Stimulated activated CD8-positive, alpha-beta memory T cell treated with anti-CD3 and anti-CD28 coated beads, Interleukin-4, amount 100 ng/mL, for 48 hours (primary cell): ENCODE measurements around the gene STK24.

ENCODE experiments used
- DNase-seq: peaks from one replicate; pipeline ENCODE4 v3.0.0-alpha.2; 2020

STK24 gene

GRCh38 chr13:98549728-98550317 lies 27.1 kb downstream of the STK24 start:
- no peak for DNase-seq

- DNase-seq: no peak
Measured at GRCh38 chr13:98549006-98549727, 27.7 kb downstream of the STK24 start.

- no peak for DNase-seq
Measured at GRCh38 chr13:98548230-98548629, 28.7 kb downstream of the STK24 start.

GRCh38 chr13:98547455-98547854 lies 29.5 kb downstream of the STK24 start:
- DNase-seq: no peak

GRCh38 chr13:98546402-98546801 lies 30.5 kb downstream of the STK24 start:
- no peak for DNase-seq

DNA sequence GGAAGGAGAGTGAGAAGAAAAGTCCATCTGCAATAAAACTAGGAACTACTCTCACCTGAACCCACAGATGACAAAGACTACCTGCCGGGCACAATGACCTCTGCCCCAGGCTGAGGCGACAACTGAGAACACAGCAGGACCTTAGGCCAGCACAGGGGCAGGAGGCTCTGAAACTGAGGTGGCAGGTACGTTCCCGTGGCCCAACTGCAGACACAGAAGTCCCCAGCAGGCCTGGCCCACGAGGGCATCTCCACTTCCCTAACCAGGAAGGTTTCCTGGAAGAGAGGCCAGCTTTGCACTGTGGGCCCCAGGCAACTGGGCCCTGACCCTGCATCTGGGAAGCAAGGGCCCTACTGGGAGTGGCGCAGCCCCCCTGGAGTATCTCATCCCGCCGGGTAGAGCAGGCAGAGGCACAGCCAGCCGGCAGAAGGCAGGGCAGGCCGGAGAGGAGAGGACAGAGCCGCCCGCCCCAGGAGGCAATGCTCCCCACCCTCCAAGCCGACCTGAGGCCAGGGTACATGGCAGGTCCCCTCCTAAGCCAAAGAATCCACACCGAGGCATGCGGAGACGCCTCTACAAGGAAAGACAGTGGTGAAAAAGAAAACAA lies 32.7 kb downstream of the STK24 start:
- no peak for DNase-seq

- no peak for DNase-seq
Measured at GRCh38 chr13:98543378-98544103, 33.4 kb downstream of the STK24 start.

DNA sequence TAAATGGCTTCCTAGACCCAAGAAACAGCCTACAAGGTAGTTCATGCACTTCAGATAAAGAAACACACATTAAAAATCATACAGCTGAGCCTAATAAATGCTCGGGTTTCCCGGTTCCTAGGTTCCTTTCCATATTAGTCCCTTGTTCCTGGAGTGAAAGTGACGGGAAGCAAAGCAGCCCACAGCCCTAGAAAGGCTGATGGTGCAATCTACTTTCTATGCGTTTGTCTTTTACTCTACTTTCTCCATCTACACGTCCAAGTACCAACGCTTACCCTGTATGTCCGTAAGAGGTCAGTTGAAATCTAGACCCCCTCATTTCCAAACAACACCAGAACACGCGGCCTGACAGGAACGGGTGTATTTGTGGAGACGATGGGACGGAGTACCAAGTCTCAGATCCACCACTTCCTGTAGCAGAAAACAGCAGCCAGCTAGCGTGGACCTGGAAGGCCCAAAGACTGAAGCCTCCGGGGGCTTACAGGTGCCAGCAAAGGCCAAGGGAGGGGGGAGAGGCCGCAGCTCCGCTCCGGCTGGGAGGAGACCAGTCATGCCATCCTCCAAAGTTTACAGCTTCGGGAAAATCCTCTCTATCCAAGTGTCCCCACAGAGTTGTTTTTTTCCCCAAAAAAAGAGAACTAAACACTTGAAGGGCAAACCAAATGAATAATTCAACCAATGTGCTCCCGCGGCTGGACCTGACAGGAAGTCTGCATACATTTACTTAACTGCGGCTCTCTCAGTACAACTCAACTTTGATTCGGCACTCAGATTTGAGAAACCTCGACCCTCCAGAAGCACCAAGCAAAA lies 34.1 kb downstream of the STK24 start:
- no peak for DNase-seq

DNA sequence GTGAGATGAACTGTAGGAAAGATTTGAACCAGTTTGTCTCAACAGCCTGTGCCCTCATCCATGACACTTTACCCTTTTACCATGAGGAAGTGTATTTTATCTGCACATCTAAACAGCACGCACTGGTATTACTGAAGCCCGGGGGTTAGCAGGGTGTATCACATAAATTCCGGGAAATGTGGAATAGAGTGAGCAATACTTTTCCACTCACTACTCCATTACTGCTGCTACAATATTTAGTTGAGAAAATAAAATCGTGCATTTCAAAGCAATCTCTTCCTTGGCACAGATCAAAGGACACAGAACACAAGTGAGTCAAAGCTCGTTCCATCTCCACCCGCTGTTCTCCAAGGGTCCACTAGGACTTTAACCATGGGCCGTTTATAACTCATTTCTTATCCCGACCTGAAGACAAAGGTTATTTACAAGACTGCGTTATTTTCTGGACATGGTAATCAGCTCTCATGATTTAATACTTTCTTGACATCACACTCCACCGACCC lies 35.2 kb downstream of the STK24 start:
- DNase-seq: no peak

DNA sequence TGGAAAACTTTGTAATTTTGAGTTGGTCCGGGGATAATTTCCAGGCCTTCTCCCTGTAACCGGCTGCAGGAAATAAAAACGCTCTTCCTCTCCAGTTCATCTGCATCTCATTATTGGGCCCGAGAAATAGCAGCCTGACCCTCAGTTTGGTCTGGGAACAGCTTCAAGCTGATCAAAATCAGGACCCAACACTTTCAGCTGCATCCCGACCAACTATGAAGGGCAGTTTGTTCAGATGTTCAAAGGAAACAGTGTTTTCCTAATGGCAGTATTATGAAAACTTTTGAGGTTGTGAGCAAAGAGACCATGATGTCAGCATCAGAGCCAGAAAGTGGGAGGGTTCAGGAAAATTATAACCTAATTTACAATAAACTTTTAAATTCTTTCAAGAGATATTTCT lies 35.7 kb downstream of the STK24 start:
- DNase-seq: no peak

DNA sequence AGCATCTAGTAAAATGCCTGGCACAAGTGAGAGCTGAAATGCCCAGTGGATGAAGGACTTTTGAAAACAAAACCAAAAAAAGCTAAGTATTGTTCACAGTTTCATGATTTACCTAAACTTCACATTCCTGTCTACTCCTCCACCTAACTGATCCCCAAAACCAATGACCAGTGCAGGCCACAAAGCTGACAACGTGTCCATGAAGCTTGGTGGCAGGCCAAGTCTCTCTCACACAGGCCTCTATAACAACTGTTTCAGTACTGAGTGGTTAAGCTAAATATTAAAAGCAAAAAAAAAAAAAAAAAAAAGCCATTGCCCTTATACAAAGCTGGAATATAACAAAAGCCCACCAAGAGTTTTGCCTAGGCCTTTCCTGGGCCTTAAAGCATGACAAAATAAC lies 36.4 kb downstream of the STK24 start:
- DNase-seq: no peak

DNA sequence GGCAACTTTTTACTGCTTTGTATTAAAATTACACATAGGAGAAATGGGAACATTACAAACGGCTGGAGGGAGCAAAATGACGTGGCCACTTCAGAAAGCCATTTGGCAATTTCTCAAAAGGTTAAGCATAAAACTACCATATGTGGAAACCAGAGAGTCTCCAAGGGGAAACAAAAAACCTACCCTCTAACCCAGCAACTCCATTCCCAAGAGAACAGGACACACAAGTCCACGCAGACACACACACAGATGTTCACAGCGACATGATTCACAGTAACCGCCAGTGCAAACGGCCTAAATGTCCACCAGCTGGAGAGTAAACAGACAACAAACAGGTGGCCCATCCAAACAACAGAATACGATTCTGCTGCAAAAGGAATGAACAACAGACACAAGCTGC lies 37.2 kb downstream of the STK24 start:
- no peak for DNase-seq

- DNase-seq: no peak
Measured at GRCh38 chr13:98538876-98539275, 38.0 kb downstream of the STK24 start.

DNA sequence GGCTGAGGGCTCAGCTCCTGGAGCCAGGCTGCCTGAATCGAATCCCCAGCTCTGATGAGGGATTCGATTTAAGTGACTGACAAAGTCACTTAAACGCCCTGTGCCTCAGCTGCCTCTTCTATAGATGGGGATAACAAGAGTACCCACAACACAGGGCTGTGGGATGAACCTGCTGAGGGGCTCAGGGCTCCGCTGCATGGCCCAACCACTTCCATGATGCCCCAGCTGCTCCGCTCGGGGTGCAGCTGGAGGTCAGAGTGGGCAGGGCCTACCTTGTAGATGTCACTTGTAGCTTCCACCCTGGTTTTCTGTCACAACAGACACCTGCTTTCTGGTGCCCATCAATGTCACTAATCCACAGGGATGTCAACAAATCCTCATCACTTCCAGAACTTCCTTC lies 39.2 kb downstream of the STK24 start:
- no peak for DNase-seq

GRCh38 chr13:98537306-98537705 lies 39.6 kb downstream of the STK24 start:
- DNase-seq: no peak

GRCh38 chr13:98536729-98537128 lies 40.2 kb downstream of the STK24 start:
- DNase-seq: no peak

DNA sequence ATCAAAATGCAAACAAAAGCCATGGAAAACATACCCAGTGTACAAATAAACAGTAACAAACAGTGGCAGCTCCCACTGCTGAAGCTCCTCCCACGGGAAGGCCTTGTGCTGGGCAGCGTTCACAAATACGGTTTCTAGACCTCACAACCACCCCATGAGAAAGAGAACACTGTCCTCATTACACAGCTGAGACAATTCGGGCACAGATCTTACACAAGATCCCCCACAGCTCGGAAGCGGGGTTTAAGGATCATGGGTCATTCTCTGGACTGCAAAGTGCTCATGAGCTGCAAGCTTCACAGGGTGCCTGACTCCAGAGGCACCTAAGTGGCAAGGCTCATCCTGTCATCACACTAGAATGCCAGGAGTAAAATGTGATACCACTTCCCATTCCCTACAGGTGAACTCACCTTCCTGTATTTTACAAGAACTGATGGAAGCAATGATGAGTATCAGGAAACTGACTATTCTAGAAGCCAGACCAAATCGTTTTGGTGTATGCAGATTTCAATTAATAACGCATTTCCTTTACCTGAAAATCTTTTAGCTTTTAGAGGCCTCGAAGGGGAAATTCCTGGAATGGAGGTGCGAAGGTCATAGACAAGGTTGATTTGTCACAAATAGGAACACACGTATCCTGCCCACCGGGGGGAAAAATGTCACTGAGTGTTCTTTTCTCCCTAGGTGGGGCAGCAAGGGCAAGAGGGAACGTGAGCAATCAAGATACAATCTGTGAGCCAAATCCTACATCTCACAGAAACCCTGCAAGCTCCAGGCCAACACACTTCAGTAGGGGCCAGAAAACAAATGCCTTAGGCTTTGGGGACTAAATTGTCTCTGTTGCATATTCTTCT lies 41.2 kb downstream of the STK24 start:
- no peak for DNase-seq

- DNase-seq: no peak
Measured at GRCh38 chr13:98534821-98535220, 42.1 kb downstream of the STK24 start.

- no peak for DNase-seq
Measured at GRCh38 chr13:98533912-98534311, 43.0 kb downstream of the STK24 start.

GRCh38 chr13:98532254-98532653 lies 44.7 kb downstream of the STK24 start:
- no peak for DNase-seq

DNA sequence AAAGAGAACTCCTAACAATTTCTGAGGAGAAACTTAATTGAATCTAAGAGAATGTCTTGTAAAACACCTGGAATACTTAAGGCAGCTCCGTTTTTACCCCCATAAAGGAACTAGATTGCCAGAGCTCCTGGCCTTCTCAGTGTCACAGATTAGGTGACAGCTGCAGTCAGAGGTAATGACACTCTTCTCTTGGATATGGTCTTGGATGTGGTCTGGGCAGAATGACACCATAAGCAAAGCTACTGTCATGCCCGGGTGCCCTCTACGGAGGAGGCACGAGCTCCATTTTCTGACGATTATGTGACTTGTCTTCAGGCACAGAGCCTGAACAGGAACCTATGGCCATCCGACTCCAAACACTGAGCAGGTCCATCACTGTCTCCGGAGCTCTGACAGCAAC lies 46.7 kb downstream of the STK24 start:
- DNase-seq: no peak

- DNase-seq: no peak
Measured at GRCh38 chr13:98529171-98529570, 47.7 kb downstream of the STK24 start.
